ENCODE results near the gene TUBB. TPM values are rescaled to one million over a fixed set of nuclear protein-coding genes. Genes with fewer than 3 reads are reported as not detected.
A peak's percentile ranks its signal among the peaks of the same experiment; 100 is the strongest.
"Not testable (repeated sequence)": the region's sequence is repeated elsewhere in the genome, so short reads cannot be mapped to it uniquely, and the experiment has no call there.

TUBB gene
- total RNA-seq, 4 donors from 2014 or later = 119 to 179 (median 156) TPM

DNA sequence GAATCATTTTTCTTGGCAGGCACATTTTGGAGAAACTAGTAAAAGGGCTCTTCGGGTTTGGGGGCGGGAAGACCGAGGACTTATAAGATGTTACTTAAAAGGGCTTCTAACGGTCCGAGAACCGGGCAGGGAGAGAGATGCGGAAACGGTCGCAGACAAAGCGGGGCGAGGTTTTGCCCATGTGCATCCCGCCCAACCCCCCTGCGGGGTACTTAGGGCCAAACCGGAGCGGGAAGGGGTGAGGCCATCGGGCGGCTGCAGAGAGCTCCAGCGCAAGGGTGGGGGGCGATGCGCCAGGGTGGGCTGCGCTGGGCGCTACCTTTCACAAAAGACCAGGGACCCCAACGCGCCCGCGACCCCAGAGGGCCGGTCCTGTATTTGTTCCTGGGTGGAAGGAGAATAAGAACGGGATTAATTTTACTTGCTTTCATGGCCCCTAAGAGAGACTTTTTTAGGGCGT is 616 bp downstream of the TUBB start:
- intact Hi-C loops (cut with DNase I; ENCODE audit: low total_unique reads) = no loop called here
- TF ChIP-seq, protein P1, sequence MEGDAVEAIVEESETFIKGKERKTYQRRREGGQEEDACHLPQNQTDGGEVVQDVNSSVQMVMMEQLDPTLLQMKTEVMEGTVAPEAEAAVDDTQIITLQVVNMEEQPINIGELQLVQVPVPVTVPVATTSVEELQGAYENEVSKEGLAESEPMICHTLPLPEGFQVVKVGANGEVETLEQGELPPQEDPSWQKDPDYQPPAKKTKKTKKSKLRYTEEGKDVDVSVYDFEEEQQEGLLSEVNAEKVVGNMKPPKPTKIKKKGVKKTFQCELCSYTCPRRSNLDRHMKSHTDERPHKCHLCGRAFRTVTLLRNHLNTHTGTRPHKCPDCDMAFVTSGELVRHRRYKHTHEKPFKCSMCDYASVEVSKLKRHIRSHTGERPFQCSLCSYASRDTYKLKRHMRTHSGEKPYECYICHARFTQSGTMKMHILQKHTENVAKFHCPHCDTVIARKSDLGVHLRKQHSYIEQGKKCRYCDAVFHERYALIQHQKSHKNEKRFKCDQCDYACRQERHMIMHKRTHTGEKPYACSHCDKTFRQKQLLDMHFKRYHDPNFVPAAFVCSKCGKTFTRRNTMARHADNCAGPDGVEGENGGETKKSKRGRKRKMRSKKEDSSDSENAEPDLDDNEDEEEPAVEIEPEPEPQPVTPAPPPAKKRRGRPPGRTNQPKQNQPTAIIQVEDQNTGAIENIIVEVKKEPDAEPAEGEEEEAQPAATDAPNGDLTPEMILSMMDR (IDR thresholded peaks at IDR 0.05) = no peak
- no peak for TF ChIP-seq POLR2A (IDR thresholded peaks at IDR 0.05)
- H3K4me3 ChIP-seq (ENCODE audit: low read depth, poor library complexity, severe bottlenecking) = peak overlapping the region; percentile 80
- 0% methylated on average over 29 of the region's 29 CpGs for WGBS, 2 donors
- peak; percentile 76 to 95 for DNase-seq (ENCODE audit: low spot score in 2 of 2)

- 1 to 2% methylated on average over 46 to 67 of the region's 71 CpGs for WGBS, 2 donors
- no peak for TF ChIP-seq POLR2A (IDR thresholded peaks at IDR 0.05)
- TF ChIP-seq, protein P1 (IDR thresholded peaks at IDR 0.05) = peak in 1 of 3 donors; percentile 10
- peak; percentile 88 to 98 for DNase-seq (ENCODE audit: low spot score in 2 of 2)
Measured at GRCh38 chr6:30721198-30722024, 1.3 kb downstream of the TUBB start.

GRCh38 chr6:30722025-30722279 is 1.8 kb downstream of the TUBB start:
- intact Hi-C loops (cut with DNase I; ENCODE audit: low total_unique reads) = not testable (repeated sequence)
- 3 to 5% methylated on average over 10 of the region's 10 CpGs for WGBS, 2 donors
- peak; percentile 53 to 91 for DNase-seq (ENCODE audit: low spot score in 2 of 2)

More at GRCh38 chr6:30721198-30722024, 1.3 kb downstream of the TUBB start:
- intact Hi-C loops (cut with DNase I; ENCODE audit: low total_unique reads) = no loop called here
- H3K4me3 ChIP-seq (ENCODE audit: low read depth, poor library complexity, severe bottlenecking) = peak overlapping the region; percentile 86

DNA sequence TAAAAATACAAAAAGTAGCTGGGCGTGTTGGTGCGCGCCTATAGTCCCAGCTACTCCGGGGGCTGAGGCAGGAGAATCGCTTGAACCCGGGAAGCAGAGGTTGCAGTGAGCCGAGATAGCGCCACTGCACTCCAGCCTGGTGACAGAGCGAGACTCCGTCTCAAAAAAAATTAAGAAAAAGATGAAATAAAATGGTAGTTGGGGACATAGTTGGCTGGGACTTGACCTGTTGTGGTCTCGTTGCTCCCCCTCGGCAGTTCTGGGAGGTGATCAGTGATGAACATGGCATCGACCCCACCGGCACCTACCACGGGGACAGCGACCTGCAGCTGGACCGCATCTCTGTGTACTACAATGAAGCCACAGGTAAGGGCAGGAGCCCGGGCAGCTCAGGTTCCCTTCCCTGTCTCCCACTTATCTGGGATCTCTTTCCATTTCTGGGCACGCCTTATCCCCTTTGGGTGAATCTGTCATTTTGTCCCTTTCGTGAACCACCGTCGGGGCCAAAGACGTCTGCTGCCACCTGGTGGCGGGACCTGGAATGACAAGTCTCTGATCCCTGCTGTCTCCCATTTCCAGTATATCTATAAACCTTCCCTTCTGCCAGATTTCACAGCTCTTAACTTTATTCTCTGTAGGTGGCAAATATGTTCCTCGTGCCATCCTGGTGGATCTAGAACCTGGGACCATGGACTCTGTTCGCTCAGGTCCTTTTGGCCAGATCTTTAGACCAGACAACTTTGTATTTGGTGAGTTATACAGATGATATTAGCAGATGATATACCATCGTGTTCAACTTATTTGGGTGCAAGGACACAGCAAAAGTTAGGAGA is 2.3 kb downstream of the TUBB start:
- 5 to 8% methylated on average over 27 of the region's 27 CpGs for WGBS, 2 donors
- no peak for TF ChIP-seq POLR2A (IDR thresholded peaks at IDR 0.05)
- TF ChIP-seq, protein P1 (IDR thresholded peaks at IDR 0.05) = peak in 1 of 3 donors; percentile 98
- peak overlapping the region; percentile 86 for H3K4me3 ChIP-seq (ENCODE audit: low read depth, poor library complexity, severe bottlenecking)
- peak; percentile 90 to 98 for DNase-seq (ENCODE audit: low spot score in 2 of 2)
- intact Hi-C loops (cut with DNase I; ENCODE audit: low total_unique reads) = loop anchor here (1.0 kb wide), 1 partner anchor 44 kb away; no protein-coding TSS in a partner anchor

More at GRCh38 chr6:30722025-30722279, 1.8 kb downstream of the TUBB start:
- H3K4me3 ChIP-seq (ENCODE audit: low read depth, poor library complexity, severe bottlenecking) = peak overlapping the region; percentile 86

DNA sequence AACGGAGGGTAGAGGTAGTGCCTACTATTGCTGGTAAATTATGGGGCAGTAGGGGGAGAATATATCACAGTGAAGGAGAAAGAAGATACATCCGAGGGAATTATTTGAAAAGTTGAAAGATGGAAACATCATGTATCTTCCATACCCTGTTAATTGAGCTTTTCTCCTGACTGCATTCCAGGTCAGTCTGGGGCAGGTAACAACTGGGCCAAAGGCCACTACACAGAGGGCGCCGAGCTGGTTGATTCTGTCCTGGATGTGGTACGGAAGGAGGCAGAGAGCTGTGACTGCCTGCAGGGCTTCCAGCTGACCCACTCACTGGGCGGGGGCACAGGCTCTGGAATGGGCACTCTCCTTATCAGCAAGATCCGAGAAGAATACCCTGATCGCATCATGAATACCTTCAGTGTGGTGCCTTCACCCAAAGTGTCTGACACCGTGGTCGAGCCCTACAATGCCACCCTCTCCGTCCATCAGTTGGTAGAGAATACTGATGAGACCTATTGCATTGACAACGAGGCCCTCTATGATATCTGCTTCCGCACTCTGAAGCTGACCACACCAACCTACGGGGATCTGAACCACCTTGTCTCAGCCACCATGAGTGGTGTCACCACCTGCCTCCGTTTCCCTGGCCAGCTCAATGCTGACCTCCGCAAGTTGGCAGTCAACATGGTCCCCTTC is 3.1 kb downstream of the TUBB start:
- not testable (repeated sequence) for H3K4me3 ChIP-seq (ENCODE audit: low read depth, poor library complexity, severe bottlenecking); DNase-seq (ENCODE audit: low spot score in 2 of 2)
- 50 to 51% methylated on average over 16 of the region's 16 CpGs for WGBS, 2 donors
- intact Hi-C loops (cut with DNase I; ENCODE audit: low total_unique reads) = loop anchor here (1.0 kb wide), 1 partner anchor 45 kb away; no protein-coding TSS in a partner anchor

- not testable (repeated sequence) for H3K4me3 ChIP-seq (ENCODE audit: low read depth, poor library complexity, severe bottlenecking)
- WGBS, 2 donors = 38 to 42% methylated on average over 28 to 29 of the region's 29 CpGs
Measured at GRCh38 chr6:30723843-30724741, 3.9 kb downstream of the TUBB start.

More at GRCh38 chr6:30723843-30724741, 3.9 kb downstream of the TUBB start:
- DNase-seq (ENCODE audit: low spot score in 2 of 2) = not testable (repeated sequence)
- intact Hi-C loops (cut with DNase I; ENCODE audit: low total_unique reads) = loop anchor here (1.0 kb wide), 1 partner anchor 46 kb away; no protein-coding TSS in a partner anchor
